Chondrocyte (in vitro differentiated cells): ENCODE measurements around the gene TANC1. TPM values are rescaled to one million over a fixed set of nuclear protein-coding genes. Genes with fewer than 3 reads are reported as not detected.

Experiments used
- DNase-seq: peaks from one replicate; pipeline ENCODE4 v3.0.0; 2021; ENCODE audit warnings: mixed read lengths, low spot score
- H3K27ac Mint-ChIP-seq: one replicate; pipeline ENCODE4 v1.8.0; 2021; ENCODE audit warnings: mild to moderate bottlenecking, moderate library complexity, mixed read lengths; ENCODE audit not compliant: unreplicated experiment
- H3K27me3 Mint-ChIP-seq: 2 replicates; pipeline ENCODE4 v1.8.0; 2021; ENCODE audit warnings: low read depth, mixed read lengths
- H3K36me3 Mint-ChIP-seq: 2 replicates; pipeline ENCODE4 v1.8.0; 2021; ENCODE audit warnings: low read depth, mixed read lengths
- H3K4me1 Mint-ChIP-seq: 2 replicates; pipeline ENCODE4 v1.8.0; 2021; ENCODE audit warnings: low read depth, mild to moderate bottlenecking, mixed read lengths
- H3K4me3 Mint-ChIP-seq: one replicate; pipeline ENCODE4 v1.8.0; 2021; ENCODE audit warnings: mild to moderate bottlenecking, moderate library complexity, mixed read lengths; ENCODE audit not compliant: unreplicated experiment
- H3K9me3 Mint-ChIP-seq: 2 replicates; pipeline ENCODE4 v1.8.0; 2021; ENCODE audit warnings: low read depth, mixed read lengths
- total RNA-seq: library from RNA; stranded (reverse); gene quantifications from 3 replicates; pipeline ENCODE4 v1.2.1, GENCODE V29; 2021
- TF ChIP-seq, protein P1 (sequence below): fragments of 200-600 bp; sonication (generic); IDR thresholded peaks from 2 replicates; pipeline ENCODE4 v1.5.0; 2021; ENCODE audit warnings: antibody characterized with exemption, mild to moderate bottlenecking, moderate library complexity

Gene TANC1
- total RNA-seq, 1 donor from 2014 or later = 29.5 TPM

DNA sequence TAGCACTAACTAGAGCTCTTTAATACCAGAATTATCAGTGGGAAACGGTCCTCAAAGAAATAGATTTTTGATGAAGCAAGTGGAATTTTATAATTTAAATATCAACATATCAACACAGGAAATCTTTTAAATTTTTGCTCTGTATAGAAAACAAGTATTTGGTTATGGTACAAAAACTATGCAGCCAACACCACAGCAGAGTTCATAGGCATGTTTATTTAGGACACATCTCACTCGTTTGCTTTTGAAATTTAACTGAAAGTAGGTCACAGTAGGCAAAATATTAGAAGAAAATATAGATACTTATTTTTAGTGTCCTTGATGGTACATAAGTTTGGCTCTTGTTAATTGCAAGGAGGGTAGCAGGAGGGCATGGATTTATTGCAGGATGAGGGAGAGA, 34.3 kb upstream of the TANC1 start:
- Mint-ChIP-seq H3K9me3 (peaks cover 3% of the 10 kb centered on the region), H3K4me1 (peaks cover 52% of the 10 kb centered on the region), H3K27me3 (no peaks in the 10 kb centered on the region), H3K27ac (peak overlapping the region; percentile 67), H3K36me3 (peaks cover 2% of the 10 kb centered on the region), H3K4me3 (no peak overlapping the region)
- TF ChIP-seq, protein P1, sequence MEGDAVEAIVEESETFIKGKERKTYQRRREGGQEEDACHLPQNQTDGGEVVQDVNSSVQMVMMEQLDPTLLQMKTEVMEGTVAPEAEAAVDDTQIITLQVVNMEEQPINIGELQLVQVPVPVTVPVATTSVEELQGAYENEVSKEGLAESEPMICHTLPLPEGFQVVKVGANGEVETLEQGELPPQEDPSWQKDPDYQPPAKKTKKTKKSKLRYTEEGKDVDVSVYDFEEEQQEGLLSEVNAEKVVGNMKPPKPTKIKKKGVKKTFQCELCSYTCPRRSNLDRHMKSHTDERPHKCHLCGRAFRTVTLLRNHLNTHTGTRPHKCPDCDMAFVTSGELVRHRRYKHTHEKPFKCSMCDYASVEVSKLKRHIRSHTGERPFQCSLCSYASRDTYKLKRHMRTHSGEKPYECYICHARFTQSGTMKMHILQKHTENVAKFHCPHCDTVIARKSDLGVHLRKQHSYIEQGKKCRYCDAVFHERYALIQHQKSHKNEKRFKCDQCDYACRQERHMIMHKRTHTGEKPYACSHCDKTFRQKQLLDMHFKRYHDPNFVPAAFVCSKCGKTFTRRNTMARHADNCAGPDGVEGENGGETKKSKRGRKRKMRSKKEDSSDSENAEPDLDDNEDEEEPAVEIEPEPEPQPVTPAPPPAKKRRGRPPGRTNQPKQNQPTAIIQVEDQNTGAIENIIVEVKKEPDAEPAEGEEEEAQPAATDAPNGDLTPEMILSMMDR = no peak
- no peak for DNase-seq

DNA sequence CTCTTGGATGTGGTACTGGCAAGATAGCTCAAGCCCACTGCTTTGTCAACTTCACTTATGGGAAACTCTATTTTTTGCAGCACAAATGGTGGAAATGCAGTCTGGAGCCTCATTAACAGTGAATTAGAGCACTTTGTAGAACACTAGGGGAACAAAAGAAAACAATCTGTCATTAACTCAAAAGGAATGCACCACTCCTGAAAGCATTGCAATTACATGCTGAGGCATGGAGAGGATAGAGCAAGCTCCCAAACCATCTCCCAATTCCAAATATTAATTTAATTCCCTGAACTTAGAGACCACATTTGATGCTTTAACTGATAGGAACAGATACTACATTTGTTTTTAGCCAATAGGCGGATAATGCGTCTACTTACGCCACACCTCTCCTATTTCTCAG, 32.8 kb upstream of the TANC1 start:
- TF ChIP-seq, protein P1 = no peak
- H3K27ac Mint-ChIP-seq = no peak overlapping the region
- H3K36me3 Mint-ChIP-seq = no peaks in the 10 kb centered on the region
- H3K9me3 Mint-ChIP-seq = no peaks in the 10 kb centered on the region
- DNase-seq = no peak
- H3K27me3 Mint-ChIP-seq = no peaks in the 10 kb centered on the region
- peaks cover 51% of the 10 kb centered on the region for H3K4me1 Mint-ChIP-seq
- H3K4me3 Mint-ChIP-seq = no peak overlapping the region

DNA sequence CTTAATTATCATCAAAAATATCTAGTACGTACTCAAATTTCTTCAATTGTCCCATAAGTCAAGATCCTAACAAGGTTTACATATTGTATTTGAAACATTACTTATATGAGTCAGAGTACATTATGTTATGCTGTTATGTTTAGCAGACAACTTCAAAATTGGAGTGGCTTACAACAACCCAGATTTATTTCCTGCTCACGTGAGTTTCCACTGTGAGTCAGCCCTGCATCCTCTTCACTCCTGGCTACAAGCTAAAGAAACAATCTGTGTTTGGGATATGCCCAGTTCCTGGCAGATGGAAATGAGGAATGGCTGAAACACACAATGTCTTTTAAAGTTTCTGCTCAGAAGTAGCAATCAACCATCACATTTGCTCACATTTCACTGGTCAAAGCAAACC, 31.5 kb upstream of the TANC1 start:
- no peak overlapping the region for H3K4me3 Mint-ChIP-seq
- TF ChIP-seq, protein P1 = no peak
- H3K36me3 Mint-ChIP-seq = no peaks in the 10 kb centered on the region
- no peaks in the 10 kb centered on the region for H3K9me3 Mint-ChIP-seq
- DNase-seq = no peak
- H3K27ac Mint-ChIP-seq = peak overlapping the region; percentile 75
- H3K27me3 Mint-ChIP-seq = no peaks in the 10 kb centered on the region
- peaks cover 37% of the 10 kb centered on the region for H3K4me1 Mint-ChIP-seq

DNA sequence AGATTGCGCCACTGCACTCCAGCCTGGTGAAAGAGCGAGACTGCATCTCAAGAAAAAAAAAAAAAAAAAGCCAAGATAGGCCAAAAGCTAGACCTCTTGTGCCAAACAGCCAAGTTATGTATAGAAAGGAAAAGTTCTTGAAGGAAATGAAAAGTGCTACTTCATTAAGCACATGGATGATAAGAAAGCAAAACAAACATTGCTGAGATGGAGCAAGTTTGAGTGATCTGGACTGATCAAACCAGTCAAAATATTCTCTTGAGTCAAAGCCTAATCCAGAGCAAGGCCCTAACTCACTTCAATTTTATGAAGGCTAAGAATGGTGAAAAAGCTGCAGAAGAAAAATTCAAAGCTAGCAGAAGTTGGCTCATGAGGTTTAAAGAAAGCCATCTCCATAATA, 28.1 kb upstream of the TANC1 start:
- Mint-ChIP-seq H3K36me3 (no peaks in the 10 kb centered on the region), H3K4me3 (no peak overlapping the region), H3K27me3 (no peaks in the 10 kb centered on the region), H3K9me3 (no peaks in the 10 kb centered on the region), H3K27ac (no peak overlapping the region), H3K4me1 (peaks cover 17% of the 10 kb centered on the region)
- TF ChIP-seq, protein P1 = no peak
- DNase-seq = no peak

DNA sequence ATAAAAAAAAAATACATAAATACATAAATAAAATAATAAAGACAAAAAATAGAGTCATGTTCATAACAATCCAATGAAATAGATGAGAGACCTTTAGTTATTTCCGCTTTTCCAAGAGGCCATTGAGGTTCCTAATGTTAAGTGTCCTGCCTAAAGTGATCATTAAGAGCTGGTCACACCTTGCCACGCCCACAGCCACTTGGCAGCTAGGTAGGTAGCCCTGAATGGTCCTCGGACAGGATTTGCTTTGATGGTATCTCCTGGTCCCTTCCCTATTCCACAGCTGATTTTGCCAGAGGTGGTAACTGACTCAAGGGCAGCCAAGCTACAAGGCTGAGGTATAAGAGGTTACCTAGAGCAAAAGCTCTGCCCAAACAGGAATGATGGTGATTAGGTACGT, 24.5 kb upstream of the TANC1 start:
- Mint-ChIP-seq H3K4me1 (no peaks in the 10 kb centered on the region), H3K27me3 (no peaks in the 10 kb centered on the region), H3K36me3 (no peaks in the 10 kb centered on the region), H3K4me3 (no peak overlapping the region), H3K27ac (no peak overlapping the region), H3K9me3 (peaks cover 5% of the 10 kb centered on the region)
- DNase-seq = no peak
- TF ChIP-seq, protein P1 = no peak
